ENCODE measurements around the gene SLC25A44.

DNA sequence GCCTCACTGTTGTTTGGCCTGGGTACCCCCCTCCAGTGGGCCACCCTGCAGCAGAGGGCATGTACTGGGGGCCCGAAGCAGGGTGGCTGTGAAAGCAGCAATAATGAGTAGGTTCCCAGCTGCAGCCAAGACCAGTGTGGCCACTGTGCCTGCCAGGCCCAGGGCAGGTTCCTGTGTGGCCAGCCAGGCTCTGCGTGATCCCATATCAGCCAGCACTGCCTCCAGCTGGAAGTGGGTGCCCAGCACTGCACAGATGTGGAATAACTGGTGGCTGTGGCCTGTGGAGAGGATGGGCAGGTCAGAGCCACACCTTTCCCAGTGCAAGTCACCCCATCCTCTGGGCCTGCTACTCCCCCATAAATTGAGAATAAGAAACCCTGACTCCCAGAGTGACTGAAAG, 50.2 kb downstream of the SLC25A44 start:
- TF ChIP-seq, protein P1, sequence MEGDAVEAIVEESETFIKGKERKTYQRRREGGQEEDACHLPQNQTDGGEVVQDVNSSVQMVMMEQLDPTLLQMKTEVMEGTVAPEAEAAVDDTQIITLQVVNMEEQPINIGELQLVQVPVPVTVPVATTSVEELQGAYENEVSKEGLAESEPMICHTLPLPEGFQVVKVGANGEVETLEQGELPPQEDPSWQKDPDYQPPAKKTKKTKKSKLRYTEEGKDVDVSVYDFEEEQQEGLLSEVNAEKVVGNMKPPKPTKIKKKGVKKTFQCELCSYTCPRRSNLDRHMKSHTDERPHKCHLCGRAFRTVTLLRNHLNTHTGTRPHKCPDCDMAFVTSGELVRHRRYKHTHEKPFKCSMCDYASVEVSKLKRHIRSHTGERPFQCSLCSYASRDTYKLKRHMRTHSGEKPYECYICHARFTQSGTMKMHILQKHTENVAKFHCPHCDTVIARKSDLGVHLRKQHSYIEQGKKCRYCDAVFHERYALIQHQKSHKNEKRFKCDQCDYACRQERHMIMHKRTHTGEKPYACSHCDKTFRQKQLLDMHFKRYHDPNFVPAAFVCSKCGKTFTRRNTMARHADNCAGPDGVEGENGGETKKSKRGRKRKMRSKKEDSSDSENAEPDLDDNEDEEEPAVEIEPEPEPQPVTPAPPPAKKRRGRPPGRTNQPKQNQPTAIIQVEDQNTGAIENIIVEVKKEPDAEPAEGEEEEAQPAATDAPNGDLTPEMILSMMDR (IDR thresholded peaks at IDR 0.05; ENCODE audit: low read depth, low read length, poor library complexity, severe bottlenecking), result no peak
- TF ChIP-seq EZH2phosphoT487 (IDR thresholded peaks at IDR 0.05; ENCODE audit: borderline replicate concordance, low read length), result no peak

Data from DOHH2 (cell line).